Esophagus muscularis mucosa (tissue), 4 donors: ENCODE data around the gene TFPI2.

Source experiments
- CTCF ChIP-seq, 3 experiments: fragments of 200-600 bp in 2 of 3; fragments of 450-650 bp in 1 of 3; sonication (generic) in 2 of 3; IDR thresholded peaks; one replicate each; pipeline ENCODE4 v1.5.1; 2017 to 2019; ENCODE audit warnings: antibody characterized with exemption in 3 of 3, mild to moderate bottlenecking in 2 of 3, moderate library complexity in 1 of 3
- EP300 ChIP-seq: sonication (generic); formaldehyde crosslinking; IDR thresholded peaks from one replicate; pipeline ENCODE4 v1.6.1; 2017; ENCODE audit warnings: antibody characterized with exemption
- POLR2A ChIP-seq: fragments of 450-650 bp; IDR thresholded peaks from one replicate; pipeline ENCODE4 v1.6.1; 2017; ENCODE audit warnings: antibody characterized with exemption, moderate library complexity, mild to moderate bottlenecking, low read depth
- POLR2AphosphoS5 ChIP-seq, 2 donors: sonication (generic); formaldehyde crosslinking; IDR thresholded peaks; one replicate each; pipeline ENCODE4 v1.6.1; 2017; ENCODE audit warnings: antibody characterized with exemption in 2 of 2

DNA sequence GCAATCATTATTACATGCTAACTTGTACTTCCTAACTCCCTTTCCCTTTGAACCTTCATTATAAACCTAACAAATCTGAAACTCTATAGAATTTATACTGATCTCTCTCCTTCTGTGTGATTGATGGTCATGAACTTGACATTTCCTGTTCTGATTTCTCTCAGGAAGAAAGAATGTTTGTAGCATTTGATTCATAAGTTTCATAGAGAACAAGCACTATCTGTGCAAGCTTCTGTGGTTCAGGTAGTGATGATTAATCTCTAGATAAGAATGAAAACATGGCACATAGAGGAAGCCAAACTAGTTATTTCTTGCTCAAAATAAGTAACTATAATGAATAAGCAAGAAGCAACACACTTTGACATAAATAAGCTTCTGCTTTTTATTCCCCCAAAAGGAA lies 34.2 kb downstream of the TFPI2 start:
- TF ChIP-seq CTCF (IDR thresholded peaks at IDR 0.05) (no peak), POLR2AphosphoS5 (IDR thresholded peaks at IDR 0.05) (no peak), EP300 (no peak), POLR2A (no peak)
